ENCODE measurements around the gene HRCT1.

HRCT1 gene

GRCh38 chr9:35928591-35929452, 22.8 kb downstream of the HRCT1 start:
- Histone ChIP-seq H3K4me1 (ENCODE audit: insufficient read depth, low read length, severe bottlenecking) (no peaks in the 10 kb centered on the region), H3F3A (ENCODE audit: insufficient read depth, low read length) (no peaks in the 10 kb centered on the region), H3K9me2 (ENCODE audit: low read depth, low read length) (no peaks in the 10 kb centered on the region), H3K27me3 (ENCODE audit: insufficient read depth, low read length) (no peaks in the 10 kb centered on the region), H3K9me3 (ENCODE audit: low read length) (no peaks in the 10 kb centered on the region), H3K4me2 (ENCODE audit: low read length) (no peak overlapping the region), H3K27ac (ENCODE audit: low read depth, low read length, poor library complexity, severe bottlenecking) (no peak overlapping the region), H3K9ac (ENCODE audit: low read length) (no peak overlapping the region), H3K79me2 (ENCODE audit: insufficient read depth, low read length) (no peaks in the 10 kb centered on the region), H2AFZ (ENCODE audit: low read length) (no peak overlapping the region), H3K4me3 (ENCODE audit: low read depth, low read length, poor library complexity, severe bottlenecking) (no peak overlapping the region), H3K36me3 (ENCODE audit: insufficient read depth, low read length) (no peaks in the 10 kb centered on the region), H4K20me1 (ENCODE audit: insufficient read depth, low read length) (no peaks in the 10 kb centered on the region)
- no peak for TF ChIP-seq EZH2 (IDR thresholded peaks at IDR 0.05; ENCODE audit: borderline replicate concordance, low read length)
- no peak for TF ChIP-seq CTCF (IDR thresholded peaks at IDR 0.05; ENCODE audit: low read length)

- no peak overlapping the region for H3K4me2 ChIP-seq (ENCODE audit: low read length)
- H3K36me3 ChIP-seq (ENCODE audit: insufficient read depth, low read length), result no peaks in the 10 kb centered on the region
- H3K9me2 ChIP-seq (ENCODE audit: low read depth, low read length), result no peaks in the 10 kb centered on the region
- H4K20me1 ChIP-seq (ENCODE audit: insufficient read depth, low read length), result no peaks in the 10 kb centered on the region
- H3K9ac ChIP-seq (ENCODE audit: low read length), result no peak overlapping the region
- H3K79me2 ChIP-seq (ENCODE audit: insufficient read depth, low read length), result no peaks in the 10 kb centered on the region
- no peaks in the 10 kb centered on the region for H3K27me3 ChIP-seq (ENCODE audit: insufficient read depth, low read length)
- H2AFZ ChIP-seq (ENCODE audit: low read length), result no peak overlapping the region
- no peaks in the 10 kb centered on the region for H3F3A ChIP-seq (ENCODE audit: insufficient read depth, low read length)
- H3K4me1 ChIP-seq (ENCODE audit: insufficient read depth, low read length, severe bottlenecking), result no peaks in the 10 kb centered on the region
- H3K4me3 ChIP-seq (ENCODE audit: low read depth, low read length, poor library complexity, severe bottlenecking), result no peak overlapping the region
- TF ChIP-seq EZH2 (IDR thresholded peaks at IDR 0.05; ENCODE audit: borderline replicate concordance, low read length) (no peak), CTCF (IDR thresholded peaks at IDR 0.05; ENCODE audit: low read length) (no peak)
- no peaks in the 10 kb centered on the region for H3K9me3 ChIP-seq (ENCODE audit: low read length)
- H3K27ac ChIP-seq (ENCODE audit: low read depth, low read length, poor library complexity, severe bottlenecking), result no peak overlapping the region
Measured at GRCh38 chr9:35929453-35929718, 23.4 kb downstream of the HRCT1 start.

- H3K9me3 ChIP-seq (ENCODE audit: low read length), result no peaks in the 10 kb centered on the region
- no peaks in the 10 kb centered on the region for H3K79me2 ChIP-seq (ENCODE audit: insufficient read depth, low read length)
- H3F3A ChIP-seq (ENCODE audit: insufficient read depth, low read length), result no peaks in the 10 kb centered on the region
- TF ChIP-seq EZH2 (IDR thresholded peaks at IDR 0.05; ENCODE audit: borderline replicate concordance, low read length), result no peak
- no peak for TF ChIP-seq CTCF (IDR thresholded peaks at IDR 0.05; ENCODE audit: low read length)
- no peak overlapping the region for H3K9ac ChIP-seq (ENCODE audit: low read length)
- H3K4me3 ChIP-seq (ENCODE audit: low read depth, low read length, poor library complexity, severe bottlenecking), result no peak overlapping the region
- H3K36me3 ChIP-seq (ENCODE audit: insufficient read depth, low read length), result no peaks in the 10 kb centered on the region
- H3K4me1 ChIP-seq (ENCODE audit: insufficient read depth, low read length, severe bottlenecking), result no peaks in the 10 kb centered on the region
- H2AFZ ChIP-seq (ENCODE audit: low read length), result no peak overlapping the region
- no peak overlapping the region for H3K4me2 ChIP-seq (ENCODE audit: low read length)
- no peak overlapping the region for H3K27ac ChIP-seq (ENCODE audit: low read depth, low read length, poor library complexity, severe bottlenecking)
- H3K27me3 ChIP-seq (ENCODE audit: insufficient read depth, low read length), result no peaks in the 10 kb centered on the region
- H3K9me2 ChIP-seq (ENCODE audit: low read depth, low read length), result no peaks in the 10 kb centered on the region
- H4K20me1 ChIP-seq (ENCODE audit: insufficient read depth, low read length), result no peaks in the 10 kb centered on the region
Measured at GRCh38 chr9:35930521-35930920, 24.5 kb downstream of the HRCT1 start.

Data from OCI-LY1 (cell line).